Thoracic aorta (tissue), 2 donors: ENCODE results near the gene BAZ1B. TPM values are rescaled to one million over a fixed set of nuclear protein-coding genes. Genes with fewer than 3 reads are reported as not detected.
"Not testable (repeated sequence)": the region's sequence is repeated elsewhere in the genome, so short reads cannot be mapped to it uniquely, and the experiment has no call there.

Source experiments
- ATAC-seq: fragments of 150-250 bp; one replicate; pipeline ENCODE4 v1.8.0; 2017; ENCODE audit warnings: low read depth; ENCODE audit not compliant: insufficient number of reproducible peaks, low FRiP score
- DNase-seq: peaks from one replicate; pipeline ENCODE4 v3.0.0-alpha.2; 2020; ENCODE audit warnings: low spot score
- H3K27ac ChIP-seq, 2 donors: fragments of 200-600 bp; sonication (generic); 1 replicate in 1 of 2; 2 replicates in 1 of 2; pipeline ENCODE4 v1.5.1; 2016; ENCODE audit warnings: mild to moderate bottlenecking in 2 of 2, moderate library complexity in 2 of 2
- H3K27me3 ChIP-seq: fragments of 200-600 bp; sonication (generic); replicated peaks from 2 replicates; pipeline ENCODE4 v1.6.0; 2016; ENCODE audit warnings: mild to moderate bottlenecking; ENCODE audit not compliant: insufficient read depth
- H3K36me3 ChIP-seq: fragments of 200-600 bp; sonication (generic); one replicate; pipeline ENCODE4 v1.5.1; 2016
- H3K4me1 ChIP-seq, 2 donors: fragments of 200-600 bp; sonication (generic); 1 replicate in 1 of 2; 2 replicates in 1 of 2; pipeline versions ENCODE4 v1.5.1 to v1.6.0; 2016; ENCODE audit warnings: low read depth in 2 of 2, mild to moderate bottlenecking in 1 of 2; ENCODE audit not compliant: control insufficient read depth in 1 of 2
- H3K4me3 ChIP-seq: fragments of 200-600 bp; sonication (generic); 2 replicates; pipeline ENCODE4 v1.5.1; 2016; ENCODE audit warnings: mild to moderate bottlenecking
- H3K9me3 ChIP-seq: fragments of 200-600 bp; sonication (generic); 2 replicates; pipeline ENCODE4 v1.5.1; 2016
- CTCF ChIP-seq: fragments of 200-600 bp; sonication (generic); IDR thresholded peaks from one replicate; pipeline ENCODE4 v1.5.1; 2019; ENCODE audit warnings: antibody characterized with exemption
- total RNA-seq, 2 donors: library from RNA; depleted of rRNA; stranded (reverse); fragments of >200 nt; gene quantifications; one replicate each; pipeline versions ENCODE4 v1.1.0 to v1.2.3, GENCODE V29; 2016

BAZ1B gene
- total RNA-seq, 2 donors from 2014 or later, result 43.9 to 65.3 TPM

GRCh38 chr7:73557108-73557396, 35.0 kb upstream of the BAZ1B start:
- Histone ChIP-seq H3K9me3 (no peaks in the 10 kb centered on the region), H3K36me3 (peaks cover 5% of the 10 kb centered on the region), H3K4me1 (peaks cover 19% of the 10 kb centered on the region in 2 donors), H3K27ac (peak overlapping the region; percentile 99), H3K4me3 (peak overlapping the region; percentile 84), H3K27me3 (no peaks in the 10 kb centered on the region)
- ATAC-seq, result peak; percentile 96
- TF ChIP-seq CTCF, result no peak
- DNase-seq, result peak; percentile 75

GRCh38 chr7:73556208-73557107, 34.4 kb upstream of the BAZ1B start:
- peak overlapping the region; percentile 99 for H3K27ac ChIP-seq
- no peaks in the 10 kb centered on the region for H3K9me3 ChIP-seq
- H3K27me3 ChIP-seq, result no peaks in the 10 kb centered on the region
- H3K36me3 ChIP-seq, result peaks cover 11% of the 10 kb centered on the region
- ATAC-seq (no peak), DNase-seq (no peak)
- peak overlapping the region; percentile 84 for H3K4me3 ChIP-seq
- peaks cover 19% of the 10 kb centered on the region in 2 donors for H3K4me1 ChIP-seq
- TF ChIP-seq CTCF, result no peak

GRCh38 chr7:73555411-73555982, 33.4 kb upstream of the BAZ1B start:
- Histone ChIP-seq H3K27ac (no peak overlapping the region), H3K4me3 (peak overlapping the region; percentile 84), H3K4me1 (peaks cover 19% of the 10 kb centered on the region in 2 donors), H3K36me3 (peaks cover 18% of the 10 kb centered on the region), H3K27me3 (no peaks in the 10 kb centered on the region), H3K9me3 (no peaks in the 10 kb centered on the region)
- TF ChIP-seq CTCF, result no peak
- ATAC-seq, result no peak
- no peak for DNase-seq

- H3K9me3 ChIP-seq, H3K4me3 ChIP-seq, DNase-seq, ATAC-seq, H3K27ac ChIP-seq, H3K27me3 ChIP-seq, H3K4me1 ChIP-seq: not testable (repeated sequence)
- peaks cover 25% of the 10 kb centered on the region for H3K36me3 ChIP-seq
These were observed 28.0 kb upstream of the BAZ1B start for GRCh38 chr7:73550093-73550492.

GRCh38 chr7:73549176-73549575, 27.1 kb upstream of the BAZ1B start:
- Histone ChIP-seq H3K4me1 (no peaks in the 10 kb centered on the region), H3K4me3 (no peak overlapping the region), H3K36me3 (peaks cover 25% of the 10 kb centered on the region), H3K9me3 (no peaks in the 10 kb centered on the region), H3K27me3 (no peaks in the 10 kb centered on the region), H3K27ac (no peak overlapping the region)
- no peak for TF ChIP-seq CTCF
- DNase-seq, result no peak
- no peak for ATAC-seq
